ENCODE data around the gene MVD. TPM values are rescaled to one million over a fixed set of nuclear protein-coding genes. Genes with fewer than 3 reads are reported as not detected.

The MVD gene
- total RNA-seq, 1 donor = 111 TPM

DNA sequence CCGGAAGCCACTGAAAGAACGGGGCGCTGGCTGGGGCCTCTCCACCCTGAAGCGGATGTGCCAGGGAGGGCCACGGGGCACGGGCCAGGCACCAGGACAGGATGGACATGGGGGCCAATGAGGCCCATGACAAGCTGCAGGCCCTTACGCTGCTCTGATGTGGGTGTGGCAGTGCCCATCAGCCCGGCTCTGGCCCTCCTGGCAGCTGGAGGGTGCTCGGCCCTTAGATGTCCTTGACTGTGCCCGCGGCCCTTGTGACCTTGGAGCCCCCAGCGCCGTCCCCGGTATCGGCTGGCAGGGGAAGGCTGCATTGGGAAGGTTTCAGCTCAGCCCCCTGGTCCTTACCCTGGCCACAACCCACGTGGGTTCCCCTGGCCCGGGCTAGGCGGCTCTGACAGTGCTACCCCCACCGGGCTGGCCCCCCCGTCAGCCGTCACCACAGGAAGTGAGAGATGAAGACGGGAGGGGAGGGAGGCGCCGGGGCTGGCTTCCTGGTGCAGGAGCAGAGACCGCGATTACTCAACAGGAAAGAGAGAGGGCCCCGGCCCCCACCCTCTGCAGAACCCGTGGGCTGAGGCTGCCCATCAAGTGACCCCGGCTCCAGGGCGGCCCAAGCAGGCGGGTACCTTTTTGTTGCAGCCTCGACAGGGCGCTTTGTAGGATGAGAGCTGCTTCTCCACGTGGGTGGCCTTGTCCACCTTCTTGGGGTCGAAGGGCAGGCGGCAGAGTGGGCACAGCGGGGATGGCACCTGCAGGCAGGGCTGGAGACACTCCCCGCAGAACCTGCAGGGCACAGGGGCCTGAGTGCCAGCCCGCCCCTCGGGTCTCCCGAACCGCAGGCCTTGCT, 38.0 kb upstream of the MVD start:
- no peak overlapping the region for H3K4me3 ChIP-seq (ENCODE audit: low read depth, low read length)
- peak; percentile 94 for DNase-seq (ENCODE audit: low read depth)
- TF ChIP-seq, protein P1, sequence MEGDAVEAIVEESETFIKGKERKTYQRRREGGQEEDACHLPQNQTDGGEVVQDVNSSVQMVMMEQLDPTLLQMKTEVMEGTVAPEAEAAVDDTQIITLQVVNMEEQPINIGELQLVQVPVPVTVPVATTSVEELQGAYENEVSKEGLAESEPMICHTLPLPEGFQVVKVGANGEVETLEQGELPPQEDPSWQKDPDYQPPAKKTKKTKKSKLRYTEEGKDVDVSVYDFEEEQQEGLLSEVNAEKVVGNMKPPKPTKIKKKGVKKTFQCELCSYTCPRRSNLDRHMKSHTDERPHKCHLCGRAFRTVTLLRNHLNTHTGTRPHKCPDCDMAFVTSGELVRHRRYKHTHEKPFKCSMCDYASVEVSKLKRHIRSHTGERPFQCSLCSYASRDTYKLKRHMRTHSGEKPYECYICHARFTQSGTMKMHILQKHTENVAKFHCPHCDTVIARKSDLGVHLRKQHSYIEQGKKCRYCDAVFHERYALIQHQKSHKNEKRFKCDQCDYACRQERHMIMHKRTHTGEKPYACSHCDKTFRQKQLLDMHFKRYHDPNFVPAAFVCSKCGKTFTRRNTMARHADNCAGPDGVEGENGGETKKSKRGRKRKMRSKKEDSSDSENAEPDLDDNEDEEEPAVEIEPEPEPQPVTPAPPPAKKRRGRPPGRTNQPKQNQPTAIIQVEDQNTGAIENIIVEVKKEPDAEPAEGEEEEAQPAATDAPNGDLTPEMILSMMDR (IDR thresholded peaks at IDR 0.05; ENCODE audit: insufficient read depth, low read depth, low read length) = no peak

DNA sequence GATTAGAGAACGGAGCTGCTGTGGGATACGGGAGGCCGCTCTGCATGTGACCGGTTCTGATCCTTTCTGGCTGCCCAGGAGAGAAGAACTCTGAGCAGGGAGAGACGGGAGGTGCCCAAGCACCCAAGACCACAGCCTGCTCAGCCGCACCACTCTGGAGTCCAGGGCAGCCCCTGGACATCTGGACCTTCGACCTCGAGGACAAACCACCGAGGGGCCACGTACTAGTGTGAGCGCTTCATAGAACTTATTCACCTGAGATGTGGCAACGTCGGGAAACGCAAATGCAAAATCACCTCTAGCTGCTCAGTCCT, 37.4 kb upstream of the MVD start:
- H3K4me3 ChIP-seq (ENCODE audit: low read depth, low read length) = no peak overlapping the region
- no peak for DNase-seq (ENCODE audit: low read depth)
- TF ChIP-seq, protein P1 (IDR thresholded peaks at IDR 0.05; ENCODE audit: insufficient read depth, low read depth, low read length) = no peak

DNA sequence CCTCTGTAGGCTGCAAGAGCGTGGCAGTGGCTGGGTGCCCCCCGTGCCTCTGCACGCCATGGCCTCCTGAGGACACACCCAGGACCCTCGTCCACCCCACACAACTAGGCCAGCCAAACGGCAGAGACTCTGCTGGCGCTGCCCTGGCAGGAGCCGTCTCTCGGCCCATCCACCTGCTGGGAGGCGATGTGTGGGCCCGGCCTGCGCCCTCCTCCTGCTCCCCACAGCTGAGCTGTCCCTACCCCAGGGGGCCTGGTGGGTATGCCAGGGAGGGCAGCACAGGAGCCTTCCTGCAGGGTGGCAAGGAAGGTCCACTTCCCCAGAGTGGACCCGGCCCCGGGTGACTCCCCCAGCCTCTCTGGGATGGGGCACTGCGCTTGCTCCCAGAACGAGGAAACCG, 36.3 kb upstream of the MVD start:
- TF ChIP-seq, protein P1 (IDR thresholded peaks at IDR 0.05; ENCODE audit: insufficient read depth, low read depth, low read length) = no peak
- DNase-seq (ENCODE audit: low read depth) = no peak
- no peak overlapping the region for H3K4me3 ChIP-seq (ENCODE audit: low read depth, low read length)

DNA sequence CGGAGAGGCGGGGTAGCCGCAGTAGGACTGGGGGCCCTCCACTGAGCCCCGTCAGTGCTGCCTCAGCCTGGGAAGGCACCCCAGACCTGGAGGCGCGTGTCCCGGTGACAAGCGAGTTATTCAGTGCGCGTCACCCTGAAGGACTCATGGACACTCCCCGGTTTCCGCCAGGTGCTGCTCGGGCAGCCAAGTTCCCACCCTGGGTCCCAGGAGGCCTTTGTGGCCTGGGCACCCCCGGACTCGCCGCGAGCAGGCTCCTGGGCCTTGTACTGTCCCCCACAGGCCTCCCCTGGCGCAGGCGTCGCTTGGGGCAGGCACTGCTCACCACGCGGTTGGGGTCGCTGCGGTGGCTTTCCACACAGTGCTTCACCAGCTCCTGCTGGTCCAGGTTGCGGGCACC, 35.8 kb upstream of the MVD start:
- TF ChIP-seq, protein P1 (IDR thresholded peaks at IDR 0.05; ENCODE audit: insufficient read depth, low read depth, low read length) = no peak
- no peak for DNase-seq (ENCODE audit: low read depth)

DNA sequence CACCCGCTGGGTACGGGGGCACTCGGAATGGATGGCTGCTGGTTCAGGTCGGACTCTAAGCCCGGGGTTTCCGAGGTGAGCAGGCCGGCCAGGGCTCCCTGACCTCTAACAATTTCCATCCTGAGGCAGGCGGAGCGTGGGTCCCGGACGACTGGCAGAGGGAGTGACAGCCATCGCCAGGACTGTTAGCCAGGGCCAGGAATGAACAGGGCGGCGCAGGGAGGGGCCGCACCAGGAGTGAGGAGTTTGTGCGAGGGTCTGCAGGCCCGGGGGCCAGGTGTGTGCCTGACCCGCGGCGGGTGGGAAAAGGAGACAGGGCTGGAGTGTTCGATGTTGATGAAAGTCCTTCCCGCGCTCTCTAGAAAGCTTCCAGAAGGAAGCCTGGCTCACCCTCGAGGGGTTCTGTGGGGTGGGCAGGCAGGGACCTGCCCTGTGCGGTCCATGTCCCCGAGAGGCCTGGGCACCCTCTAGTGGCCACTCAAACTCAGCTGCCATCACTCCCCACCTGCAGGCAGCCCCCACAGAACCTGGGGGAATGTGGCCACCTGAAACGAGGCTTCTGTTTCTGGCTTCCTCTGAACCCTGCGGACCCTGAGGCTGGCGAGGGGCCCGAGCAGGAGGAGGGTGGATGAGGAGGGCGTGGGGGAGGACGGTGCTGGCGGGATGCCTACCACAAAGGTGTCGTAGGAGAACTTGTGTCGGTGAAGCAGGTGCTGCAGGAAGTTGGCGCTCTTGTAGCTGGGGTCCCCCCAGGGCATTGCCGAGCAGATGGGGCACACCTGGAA, 35.1 kb upstream of the MVD start:
- H3K4me3 ChIP-seq (ENCODE audit: low read depth, low read length) = no peak overlapping the region
- no peak for DNase-seq (ENCODE audit: low read depth)
- TF ChIP-seq, protein P1 (IDR thresholded peaks at IDR 0.05; ENCODE audit: insufficient read depth, low read depth, low read length) = peak; percentile 32

More for the DNA sequence above, 35.8 kb upstream of the MVD start:
- H3K4me3 ChIP-seq (ENCODE audit: low read depth, low read length) = no peak overlapping the region

DNA sequence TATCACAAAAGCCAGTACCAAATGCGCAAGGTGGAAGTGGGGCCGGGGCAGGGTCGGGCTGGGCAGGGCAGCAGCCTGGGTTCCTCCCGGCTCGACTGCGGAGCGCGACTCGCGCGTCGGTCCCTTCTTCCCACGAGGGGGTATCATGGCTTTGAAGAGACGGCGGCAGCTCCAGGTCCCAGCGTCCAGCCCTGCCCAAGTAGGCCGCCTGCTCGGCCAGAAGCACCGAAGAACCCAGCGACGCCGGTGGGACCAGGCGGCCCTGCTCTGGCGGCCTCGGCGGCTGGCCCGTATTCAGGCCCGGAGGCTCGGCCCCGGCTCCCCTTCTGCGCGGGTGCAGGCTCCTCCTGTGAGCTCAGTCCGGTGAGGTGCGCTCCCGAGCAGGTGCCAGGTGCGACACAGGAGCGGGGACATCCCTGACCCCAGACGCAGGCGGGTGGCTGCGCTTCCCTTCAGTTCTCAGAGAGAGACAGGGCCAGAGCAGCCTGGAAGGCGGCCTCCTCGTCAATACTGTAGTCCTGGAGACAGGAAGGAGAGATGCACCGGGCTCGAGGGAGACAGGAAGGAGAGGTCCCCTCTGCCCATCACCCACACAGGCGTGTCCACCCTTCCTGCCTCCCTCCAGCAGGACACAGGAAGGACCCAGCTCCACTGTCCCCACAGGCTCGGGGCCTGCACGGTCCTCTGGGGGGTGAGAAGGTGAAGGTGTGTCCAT, 34.4 kb upstream of the MVD start:
- H3K4me3 ChIP-seq (ENCODE audit: low read depth, low read length) = no peak overlapping the region
- DNase-seq (ENCODE audit: low read depth) = no peak
- TF ChIP-seq, protein P1 (IDR thresholded peaks at IDR 0.05; ENCODE audit: insufficient read depth, low read depth, low read length) = no peak

Data from fibroblast of villous mesenchyme (primary cell).